Measurements from ENCODE around the gene SPATA20. TPM values are rescaled to one million over a fixed set of nuclear protein-coding genes. Genes with fewer than 3 reads are reported as not detected.

SPATA20 gene
- total and polyA plus RNA-seq, 4 donors, result 15.6 to 42.4 (median 19.6) TPM

DNA sequence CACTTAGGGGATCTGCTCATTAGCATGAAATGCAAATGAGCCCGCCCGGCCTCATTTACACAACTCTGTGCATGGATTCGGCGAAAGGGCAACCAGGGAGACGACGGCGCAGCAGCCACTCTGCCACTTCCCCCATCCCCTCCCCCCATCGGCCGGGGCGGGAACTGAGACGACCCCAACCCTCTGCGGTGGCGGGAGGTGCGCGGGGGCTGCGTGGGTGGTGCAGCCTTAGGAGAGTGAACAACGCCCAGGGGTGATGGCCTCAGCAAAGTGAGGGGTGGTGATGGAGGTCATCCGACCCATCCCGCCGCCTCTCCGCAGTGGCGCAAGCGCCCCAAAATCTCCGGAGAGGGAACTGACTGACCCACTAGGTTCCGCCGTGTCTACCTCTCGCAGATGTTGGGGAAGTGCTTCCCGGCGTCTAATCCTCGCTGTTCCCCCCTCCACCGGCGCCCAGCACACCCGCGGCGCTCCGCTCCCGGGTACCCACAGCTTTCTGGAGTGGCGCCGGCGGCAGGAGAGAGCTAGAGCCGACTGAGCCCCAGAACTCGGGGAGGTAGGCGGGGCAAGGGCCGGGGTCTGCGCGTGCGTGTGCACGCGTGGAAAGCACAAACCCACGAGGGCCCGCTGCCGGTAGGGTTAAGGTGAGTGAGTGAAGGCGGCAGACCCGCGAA is 12.1 kb downstream of the SPATA20 start (continued):
- TF ChIP-seq FOXA1 (IDR thresholded peaks at IDR 0.05) (no peak), GABPA (IDR thresholded peaks at IDR 0.05 in 1 of 2, conservative IDR thresholded peaks at IDR 0.05 in 1 of 2) (no peak), HNF4G (IDR thresholded peaks at IDR 0.05) (no peak)
- TF ChIP-seq, protein P1, sequence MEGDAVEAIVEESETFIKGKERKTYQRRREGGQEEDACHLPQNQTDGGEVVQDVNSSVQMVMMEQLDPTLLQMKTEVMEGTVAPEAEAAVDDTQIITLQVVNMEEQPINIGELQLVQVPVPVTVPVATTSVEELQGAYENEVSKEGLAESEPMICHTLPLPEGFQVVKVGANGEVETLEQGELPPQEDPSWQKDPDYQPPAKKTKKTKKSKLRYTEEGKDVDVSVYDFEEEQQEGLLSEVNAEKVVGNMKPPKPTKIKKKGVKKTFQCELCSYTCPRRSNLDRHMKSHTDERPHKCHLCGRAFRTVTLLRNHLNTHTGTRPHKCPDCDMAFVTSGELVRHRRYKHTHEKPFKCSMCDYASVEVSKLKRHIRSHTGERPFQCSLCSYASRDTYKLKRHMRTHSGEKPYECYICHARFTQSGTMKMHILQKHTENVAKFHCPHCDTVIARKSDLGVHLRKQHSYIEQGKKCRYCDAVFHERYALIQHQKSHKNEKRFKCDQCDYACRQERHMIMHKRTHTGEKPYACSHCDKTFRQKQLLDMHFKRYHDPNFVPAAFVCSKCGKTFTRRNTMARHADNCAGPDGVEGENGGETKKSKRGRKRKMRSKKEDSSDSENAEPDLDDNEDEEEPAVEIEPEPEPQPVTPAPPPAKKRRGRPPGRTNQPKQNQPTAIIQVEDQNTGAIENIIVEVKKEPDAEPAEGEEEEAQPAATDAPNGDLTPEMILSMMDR (IDR thresholded peaks at IDR 0.05; ENCODE audit: low read depth, low read length, missing input control), result no peak

DNA sequence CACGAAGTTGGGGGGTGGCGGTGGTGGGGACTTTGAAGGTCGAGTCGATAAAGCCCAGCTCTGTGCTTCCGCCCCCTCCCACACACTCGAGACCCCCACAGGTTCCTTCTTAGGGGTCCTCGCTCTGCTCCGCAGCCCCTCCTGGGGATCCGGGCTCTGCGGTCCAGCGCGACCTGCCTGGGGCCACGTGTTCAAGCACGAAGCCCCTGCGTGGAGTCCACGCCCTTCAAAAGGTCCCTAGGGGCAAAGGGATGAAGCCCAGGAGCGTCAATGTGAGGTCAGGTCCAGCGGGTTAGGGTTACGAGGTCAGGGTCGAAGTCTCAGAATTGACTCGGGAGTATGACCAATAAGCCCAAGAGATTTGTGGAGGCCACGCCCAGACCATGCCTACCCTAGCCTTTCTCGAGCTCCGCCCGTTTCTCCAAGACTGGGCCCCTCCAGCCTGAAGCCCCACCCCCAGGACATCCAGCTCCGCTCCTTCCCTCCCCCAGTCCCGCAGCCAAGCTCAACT is 12.8 kb downstream of the SPATA20 start:
- Histone ChIP-seq H3K27me3 (ENCODE audit: control insufficient read depth in 4 of 4, insufficient read depth in 4 of 4, low read length in 3 of 4) (peaks cover 0 to 6% (median 3%) of the 10 kb centered on the region in 4 donors), H3K9me3 (ENCODE audit: control insufficient read depth in 4 of 4, low read length in 3 of 4) (no peaks in the 10 kb centered on the region), H3K4me3 (ENCODE audit: low read depth in 1 of 3, low read length in 3 of 3) (peak overlapping the region in 1 of 3 donors; percentile 49), H3K4me1 (ENCODE audit: control insufficient read depth in 4 of 4, insufficient read depth in 4 of 4, low read length in 3 of 4) (peaks cover 11 to 21% (median 17%) of the 10 kb centered on the region in 4 donors), H3K9ac (ENCODE audit: low read depth in 1 of 2, low read length in 2 of 2) (no peak overlapping the region), H3K27ac (ENCODE audit: low read depth in 1 of 2, low read length in 2 of 2) (no peak overlapping the region), H3K36me3 (ENCODE audit: control insufficient read depth in 4 of 4, insufficient read depth in 3 of 4, low read depth in 1 of 4, low read length in 3 of 4) (peaks cover 0 to 5% (median 1%) of the 10 kb centered on the region in 4 donors)
- 7% methylated on average over 27 of the region's 27 CpGs for WGBS
- TF ChIP-seq RAD21 (IDR thresholded peaks at IDR 0.05) (no peak), YY1 (IDR thresholded peaks at IDR 0.05) (no peak), GABPA (IDR thresholded peaks at IDR 0.05 in 1 of 2, conservative IDR thresholded peaks at IDR 0.05 in 1 of 2) (no peak), SP1 (IDR thresholded peaks at IDR 0.05) (peak; percentile 31), EGR1 (IDR thresholded peaks at IDR 0.05; ENCODE audit: low read depth in 2 of 2) (no peak), RXRA (IDR thresholded peaks at IDR 0.05) (peak; percentile 51 to 78), HNF4G (IDR thresholded peaks at IDR 0.05) (peak; percentile 67), FOXA1 (IDR thresholded peaks at IDR 0.05) (no peak), HNF4A (conservative IDR thresholded peaks at IDR 0.05) (peak; percentile 71 to 92), FOXA2 (IDR thresholded peaks at IDR 0.05) (no peak), TAF1 (conservative IDR thresholded peaks at IDR 0.05) (no peak), JUND (IDR thresholded peaks at IDR 0.05) (no peak), NR2F2 (IDR thresholded peaks at IDR 0.05) (peak; percentile 73)
- TF ChIP-seq, protein P2, sequence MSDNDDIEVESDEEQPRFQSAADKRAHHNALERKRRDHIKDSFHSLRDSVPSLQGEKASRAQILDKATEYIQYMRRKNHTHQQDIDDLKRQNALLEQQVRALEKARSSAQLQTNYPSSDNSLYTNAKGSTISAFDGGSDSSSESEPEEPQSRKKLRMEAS (IDR thresholded peaks at IDR 0.05), result no peak
- TF ChIP-seq, protein P3, sequence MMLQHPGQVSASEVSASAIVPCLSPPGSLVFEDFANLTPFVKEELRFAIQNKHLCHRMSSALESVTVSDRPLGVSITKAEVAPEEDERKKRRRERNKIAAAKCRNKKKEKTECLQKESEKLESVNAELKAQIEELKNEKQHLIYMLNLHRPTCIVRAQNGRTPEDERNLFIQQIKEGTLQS (IDR thresholded peaks at IDR 0.05), result no peak
- TF ChIP-seq, protein P4, sequence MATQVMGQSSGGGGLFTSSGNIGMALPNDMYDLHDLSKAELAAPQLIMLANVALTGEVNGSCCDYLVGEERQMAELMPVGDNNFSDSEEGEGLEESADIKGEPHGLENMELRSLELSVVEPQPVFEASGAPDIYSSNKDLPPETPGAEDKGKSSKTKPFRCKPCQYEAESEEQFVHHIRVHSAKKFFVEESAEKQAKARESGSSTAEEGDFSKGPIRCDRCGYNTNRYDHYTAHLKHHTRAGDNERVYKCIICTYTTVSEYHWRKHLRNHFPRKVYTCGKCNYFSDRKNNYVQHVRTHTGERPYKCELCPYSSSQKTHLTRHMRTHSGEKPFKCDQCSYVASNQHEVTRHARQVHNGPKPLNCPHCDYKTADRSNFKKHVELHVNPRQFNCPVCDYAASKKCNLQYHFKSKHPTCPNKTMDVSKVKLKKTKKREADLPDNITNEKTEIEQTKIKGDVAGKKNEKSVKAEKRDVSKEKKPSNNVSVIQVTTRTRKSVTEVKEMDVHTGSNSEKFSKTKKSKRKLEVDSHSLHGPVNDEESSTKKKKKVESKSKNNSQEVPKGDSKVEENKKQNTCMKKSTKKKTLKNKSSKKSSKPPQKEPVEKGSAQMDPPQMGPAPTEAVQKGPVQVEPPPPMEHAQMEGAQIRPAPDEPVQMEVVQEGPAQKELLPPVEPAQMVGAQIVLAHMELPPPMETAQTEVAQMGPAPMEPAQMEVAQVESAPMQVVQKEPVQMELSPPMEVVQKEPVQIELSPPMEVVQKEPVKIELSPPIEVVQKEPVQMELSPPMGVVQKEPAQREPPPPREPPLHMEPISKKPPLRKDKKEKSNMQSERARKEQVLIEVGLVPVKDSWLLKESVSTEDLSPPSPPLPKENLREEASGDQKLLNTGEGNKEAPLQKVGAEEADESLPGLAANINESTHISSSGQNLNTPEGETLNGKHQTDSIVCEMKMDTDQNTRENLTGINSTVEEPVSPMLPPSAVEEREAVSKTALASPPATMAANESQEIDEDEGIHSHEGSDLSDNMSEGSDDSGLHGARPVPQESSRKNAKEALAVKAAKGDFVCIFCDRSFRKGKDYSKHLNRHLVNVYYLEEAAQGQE (IDR thresholded peaks at IDR 0.05), result no peak
- TF ChIP-seq, protein P5, sequence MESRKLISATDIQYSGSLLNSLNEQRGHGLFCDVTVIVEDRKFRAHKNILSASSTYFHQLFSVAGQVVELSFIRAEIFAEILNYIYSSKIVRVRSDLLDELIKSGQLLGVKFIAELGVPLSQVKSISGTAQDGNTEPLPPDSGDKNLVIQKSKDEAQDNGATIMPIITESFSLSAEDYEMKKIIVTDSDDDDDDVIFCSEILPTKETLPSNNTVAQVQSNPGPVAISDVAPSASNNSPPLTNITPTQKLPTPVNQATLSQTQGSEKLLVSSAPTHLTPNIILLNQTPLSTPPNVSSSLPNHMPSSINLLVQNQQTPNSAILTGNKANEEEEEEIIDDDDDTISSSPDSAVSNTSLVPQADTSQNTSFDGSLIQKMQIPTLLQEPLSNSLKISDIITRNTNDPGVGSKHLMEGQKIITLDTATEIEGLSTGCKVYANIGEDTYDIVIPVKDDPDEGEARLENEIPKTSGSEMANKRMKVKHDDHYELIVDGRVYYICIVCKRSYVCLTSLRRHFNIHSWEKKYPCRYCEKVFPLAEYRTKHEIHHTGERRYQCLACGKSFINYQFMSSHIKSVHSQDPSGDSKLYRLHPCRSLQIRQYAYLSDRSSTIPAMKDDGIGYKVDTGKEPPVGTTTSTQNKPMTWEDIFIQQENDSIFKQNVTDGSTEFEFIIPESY (IDR thresholded peaks at IDR 0.05), result no peak
- TF ChIP-seq, protein P1 (IDR thresholded peaks at IDR 0.05; ENCODE audit: low read depth, low read length, missing input control), result no peak
- no peak for DNase-seq (ENCODE audit: low spot score)
